ENCODE results near the gene SNX9. TPM values are rescaled to one million over a fixed set of nuclear protein-coding genes. Genes with fewer than 3 reads are reported as not detected.

SNX9 gene
- total and polyA plus RNA-seq, 7 donors = 42.6 to 72.6 (median 63.0) TPM

DNA sequence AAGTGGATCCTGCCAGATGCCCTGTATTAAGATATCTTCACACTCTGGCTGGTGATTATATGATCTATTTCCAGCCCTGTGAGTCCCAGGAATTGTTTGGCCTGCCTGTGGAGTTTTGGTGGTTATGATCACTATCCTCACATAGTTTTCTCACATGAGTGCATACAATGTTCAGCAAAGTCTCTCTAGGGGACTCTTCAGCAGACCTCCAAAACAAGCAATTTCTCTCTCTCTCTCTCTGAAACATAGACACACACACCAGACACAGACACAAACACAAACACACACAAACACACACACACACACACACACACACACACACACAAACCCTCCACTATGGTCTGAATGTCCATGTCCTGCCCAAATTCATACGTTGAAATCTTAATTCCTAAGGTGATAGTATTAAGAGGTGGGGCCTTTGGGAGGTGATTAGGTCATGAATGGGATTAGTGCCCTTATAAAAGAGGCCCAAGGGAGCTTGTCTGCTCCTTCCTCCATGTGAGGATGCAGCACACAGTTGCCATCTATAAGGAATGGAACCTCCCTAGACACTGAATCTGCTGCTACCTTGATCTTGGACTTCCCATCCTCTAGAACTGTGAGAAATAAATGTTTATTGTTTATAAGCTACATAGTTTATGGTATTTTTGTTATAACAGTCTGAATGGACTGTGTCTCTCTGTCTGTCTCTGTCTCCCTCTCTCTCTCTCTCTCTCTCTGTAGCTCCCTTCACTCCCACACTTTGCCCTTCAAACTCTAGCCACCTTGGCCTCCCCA is 136.6 kb downstream of the SNX9 start:
- no peak for DNase-seq
- intact Hi-C loops (cut with DNase I) = no loop called here
- WGBS, 2 donors = 96 to 98% methylated on average over 1 of the region's 1 CpG
- H3K36me3 ChIP-seq = no peaks in the 10 kb centered on the region
- peaks cover 0 to 2% (median under 1%) of the 10 kb centered on the region in 4 donors for H3K4me1 ChIP-seq
- no peaks in the 10 kb centered on the region for H3K27me3 ChIP-seq
- H3K4me3 ChIP-seq = no peak overlapping the region
- peaks cover 0 to 19% (median 8%) of the 10 kb centered on the region in 4 donors for H3K9me3 ChIP-seq
- TF ChIP-seq EP300 (IDR thresholded peaks at IDR 0.05) = no peak
- no peak for TF ChIP-seq POLR2AphosphoS5 (IDR thresholded peaks at IDR 0.05)
- TF ChIP-seq, protein P1, sequence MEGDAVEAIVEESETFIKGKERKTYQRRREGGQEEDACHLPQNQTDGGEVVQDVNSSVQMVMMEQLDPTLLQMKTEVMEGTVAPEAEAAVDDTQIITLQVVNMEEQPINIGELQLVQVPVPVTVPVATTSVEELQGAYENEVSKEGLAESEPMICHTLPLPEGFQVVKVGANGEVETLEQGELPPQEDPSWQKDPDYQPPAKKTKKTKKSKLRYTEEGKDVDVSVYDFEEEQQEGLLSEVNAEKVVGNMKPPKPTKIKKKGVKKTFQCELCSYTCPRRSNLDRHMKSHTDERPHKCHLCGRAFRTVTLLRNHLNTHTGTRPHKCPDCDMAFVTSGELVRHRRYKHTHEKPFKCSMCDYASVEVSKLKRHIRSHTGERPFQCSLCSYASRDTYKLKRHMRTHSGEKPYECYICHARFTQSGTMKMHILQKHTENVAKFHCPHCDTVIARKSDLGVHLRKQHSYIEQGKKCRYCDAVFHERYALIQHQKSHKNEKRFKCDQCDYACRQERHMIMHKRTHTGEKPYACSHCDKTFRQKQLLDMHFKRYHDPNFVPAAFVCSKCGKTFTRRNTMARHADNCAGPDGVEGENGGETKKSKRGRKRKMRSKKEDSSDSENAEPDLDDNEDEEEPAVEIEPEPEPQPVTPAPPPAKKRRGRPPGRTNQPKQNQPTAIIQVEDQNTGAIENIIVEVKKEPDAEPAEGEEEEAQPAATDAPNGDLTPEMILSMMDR (IDR thresholded peaks at IDR 0.05) = no peak
- no peak for TF ChIP-seq POLR2A (IDR thresholded peaks at IDR 0.05)
- H3K27ac ChIP-seq = no peak overlapping the region

DNA sequence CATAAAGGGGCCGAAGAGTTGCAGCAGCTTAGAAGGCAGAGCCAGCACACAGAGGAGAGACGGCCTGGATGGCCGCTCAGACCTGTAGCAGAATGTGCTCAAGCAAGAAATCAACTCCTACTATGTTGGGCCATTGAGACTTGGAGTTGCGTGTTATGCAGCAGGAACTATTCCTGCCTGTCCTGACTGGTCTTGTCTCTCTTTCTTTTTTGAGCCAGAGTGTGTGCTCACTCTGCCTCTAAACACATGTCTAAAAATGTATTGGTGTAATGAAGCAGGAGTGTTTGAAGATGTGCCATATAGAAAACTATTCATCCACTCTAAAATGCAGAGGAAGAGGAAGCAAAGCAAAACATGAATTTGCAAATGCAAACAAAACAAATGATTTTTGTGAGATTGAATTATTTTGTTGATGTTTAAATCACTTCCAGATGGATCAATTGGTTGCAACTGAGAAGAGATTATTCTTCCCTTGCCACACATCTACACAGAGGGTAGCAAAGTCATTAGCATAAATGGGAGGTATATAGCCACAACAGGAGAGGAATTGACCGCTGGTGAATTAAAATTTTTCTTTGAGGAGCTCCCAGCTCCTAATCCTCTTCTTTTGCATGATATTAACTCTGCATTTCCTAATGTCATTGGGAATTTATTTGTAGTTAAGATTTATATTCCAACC is 138.2 kb downstream of the SNX9 start:
- WGBS, 2 donors = 96% methylated on average over 5 of the region's 5 CpGs
- TF ChIP-seq POLR2A (IDR thresholded peaks at IDR 0.05) = no peak
- no peak for TF ChIP-seq EP300 (IDR thresholded peaks at IDR 0.05)
- TF ChIP-seq, protein P1 (IDR thresholded peaks at IDR 0.05) = no peak
- TF ChIP-seq POLR2AphosphoS5 (IDR thresholded peaks at IDR 0.05) = no peak
- Histone ChIP-seq H3K4me1 (no peaks in the 10 kb centered on the region), H3K9me3 (peaks cover 0 to 19% (median 8%) of the 10 kb centered on the region in 4 donors), H3K27ac (no peak overlapping the region), H3K36me3 (no peaks in the 10 kb centered on the region), H3K4me3 (no peak overlapping the region), H3K27me3 (no peaks in the 10 kb centered on the region)
- intact Hi-C loops (cut with DNase I) = no loop called here
- no peak for DNase-seq

DNA sequence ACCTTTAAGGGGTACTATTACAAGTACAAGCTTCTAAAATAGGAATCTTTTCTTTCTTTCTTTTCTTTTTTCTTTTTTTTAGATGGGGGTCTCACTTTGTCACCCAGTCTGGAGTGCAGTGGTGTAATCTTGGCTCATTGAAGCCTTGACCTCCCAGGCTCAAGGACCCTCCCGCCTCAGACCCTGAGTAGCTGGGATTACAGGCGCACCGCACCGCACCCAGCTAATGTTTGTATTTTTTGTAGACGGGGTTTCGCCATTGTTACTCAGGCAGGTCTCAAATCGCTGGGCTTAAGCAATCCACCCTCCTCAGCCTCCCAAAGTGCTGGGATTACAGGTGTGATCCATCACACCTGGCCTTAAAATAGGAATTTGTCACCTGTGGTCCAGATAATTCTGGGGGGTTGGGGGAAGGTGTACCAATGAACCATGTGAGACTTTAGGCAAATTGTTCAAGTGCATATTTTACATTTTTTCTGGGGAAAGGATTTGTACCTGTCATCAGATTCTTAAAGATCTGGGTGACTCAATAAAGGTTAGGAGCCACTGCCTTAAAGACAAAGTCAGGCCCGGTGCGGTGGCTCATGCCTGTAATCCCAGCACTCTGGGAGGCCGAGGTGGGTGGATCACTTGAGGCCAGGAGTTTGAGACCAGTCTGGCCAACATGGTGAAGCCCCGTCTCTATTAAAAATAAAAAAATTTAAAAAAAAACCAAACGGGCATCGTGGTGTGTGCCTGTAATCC is 139.0 kb downstream of the SNX9 start:
- 90 to 93% methylated on average over 13 of the region's 13 CpGs for WGBS, 2 donors
- Histone ChIP-seq H3K27me3 (no peaks in the 10 kb centered on the region), H3K27ac (no peak overlapping the region), H3K36me3 (no peaks in the 10 kb centered on the region), H3K4me3 (no peak overlapping the region), H3K4me1 (no peaks in the 10 kb centered on the region), H3K9me3 (peaks cover 0 to 19% (median 8%) of the 10 kb centered on the region in 4 donors)
- no peak for DNase-seq
- intact Hi-C loops (cut with DNase I) = no loop called here
- TF ChIP-seq, protein P1 (IDR thresholded peaks at IDR 0.05) = no peak
- TF ChIP-seq POLR2A (IDR thresholded peaks at IDR 0.05) = no peak
- no peak for TF ChIP-seq POLR2AphosphoS5 (IDR thresholded peaks at IDR 0.05)
- no peak for TF ChIP-seq EP300 (IDR thresholded peaks at IDR 0.05)

DNA sequence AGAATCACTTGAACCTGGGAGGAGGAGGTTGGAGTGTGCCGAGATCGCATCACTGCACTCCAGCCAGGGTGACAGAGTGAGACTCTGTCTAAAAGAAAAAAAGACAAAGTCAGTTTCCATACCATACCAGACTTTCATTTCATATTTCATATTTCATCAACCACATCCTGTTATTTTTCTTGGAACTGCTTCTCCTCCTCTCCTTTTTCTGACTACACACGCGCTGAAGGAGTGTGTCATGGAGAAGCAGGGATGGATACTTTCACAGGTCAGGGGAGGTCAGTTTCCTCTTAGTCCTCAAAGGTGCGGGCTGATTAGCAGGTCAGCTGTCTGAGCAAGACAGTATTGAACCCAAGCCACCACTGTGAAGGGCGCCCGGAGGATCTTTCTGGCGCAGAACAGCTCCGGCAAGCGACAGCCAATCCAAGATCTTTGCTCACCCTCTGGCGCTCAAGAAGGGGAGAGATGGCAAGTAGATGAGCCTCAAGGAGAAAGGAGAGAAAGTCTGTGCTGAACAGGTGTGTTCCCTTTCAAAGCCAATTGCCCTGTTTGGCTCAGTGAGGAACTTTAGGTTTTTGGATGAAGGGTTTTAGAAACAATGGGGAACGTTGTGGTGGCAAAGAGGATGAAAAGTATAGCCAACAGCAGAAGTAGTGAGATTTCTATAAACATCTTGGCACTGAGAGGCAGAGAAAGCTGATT is 139.7 kb downstream of the SNX9 start:
- Histone ChIP-seq H3K36me3 (no peaks in the 10 kb centered on the region), H3K9me3 (peaks cover 0 to 18% (median 8%) of the 10 kb centered on the region in 4 donors), H3K4me1 (no peaks in the 10 kb centered on the region), H3K27me3 (no peaks in the 10 kb centered on the region), H3K4me3 (no peak overlapping the region), H3K27ac (no peak overlapping the region)
- no peak for TF ChIP-seq EP300 (IDR thresholded peaks at IDR 0.05)
- TF ChIP-seq POLR2A (IDR thresholded peaks at IDR 0.05) = no peak
- TF ChIP-seq POLR2AphosphoS5 (IDR thresholded peaks at IDR 0.05) = no peak
- TF ChIP-seq, protein P1 (IDR thresholded peaks at IDR 0.05) = no peak
- 70 to 86% methylated on average over 12 of the region's 12 CpGs for WGBS, 2 donors
- intact Hi-C loops (cut with DNase I) = no loop called here
- no peak for DNase-seq
